MV-4-11 (cell line): ENCODE measurements around the gene ARPIN.
"Not testable (repeated sequence)": the region's sequence is repeated elsewhere in the genome, so short reads cannot be mapped to it uniquely, and the experiment has no call there.

ENCODE experiments used
- DNase-seq: peaks from one replicate; lab custom pipeline; 2025; lab: John Stamatoyannopoulos, UW

Gene ARPIN

DNA sequence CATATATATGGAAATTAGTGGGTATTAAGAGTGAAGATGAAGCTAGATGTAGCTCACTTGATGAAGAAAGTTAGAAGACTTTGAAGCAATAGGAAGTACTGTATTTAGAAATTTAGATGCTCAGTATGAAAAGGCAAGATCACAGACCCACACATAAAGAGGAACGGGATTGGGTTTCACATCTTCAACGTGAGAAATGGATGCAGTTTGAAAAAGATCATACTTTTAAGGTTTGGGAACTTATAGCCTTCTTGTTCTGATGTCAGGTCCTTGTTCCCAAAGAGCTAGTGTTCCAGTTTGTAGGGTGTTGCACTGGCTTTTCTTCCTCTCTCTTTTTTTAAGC, 35.7 kb downstream of the ARPIN start:
- DNase-seq, result peak; percentile 7

DNA sequence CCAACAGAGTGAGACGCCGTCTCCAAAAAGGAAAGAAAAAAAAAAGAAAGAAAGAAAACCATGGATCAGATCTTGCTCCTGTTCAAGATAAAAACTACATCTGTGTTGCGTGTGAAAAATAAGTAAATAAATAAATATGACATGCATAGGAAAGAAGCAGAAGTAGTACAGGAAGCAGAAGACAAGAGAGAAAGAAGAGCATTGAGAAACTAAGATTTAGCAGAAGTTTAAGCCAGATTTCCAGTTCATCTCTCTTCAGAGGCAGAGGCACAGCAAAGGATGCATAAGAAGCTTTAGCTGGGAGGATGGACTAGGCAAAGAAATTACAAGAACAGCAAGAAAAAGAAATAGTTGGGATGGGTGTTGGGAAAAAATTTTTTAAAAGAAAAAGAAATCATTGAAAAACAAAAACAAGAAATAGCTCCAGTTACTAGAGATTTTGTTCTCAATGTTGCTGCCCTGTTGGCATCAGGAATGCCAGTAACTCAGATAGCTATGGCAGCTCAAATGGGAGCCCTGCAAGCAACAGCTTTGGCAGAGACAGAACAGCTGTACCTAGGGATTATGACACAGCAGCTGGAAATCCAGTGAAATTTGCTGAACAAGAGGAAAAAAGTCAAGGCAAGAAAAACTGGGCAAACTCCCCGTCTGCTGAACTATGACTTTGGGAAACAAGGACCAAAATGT, 36.2 kb downstream of the ARPIN start:
- no peak for DNase-seq

DNA sequence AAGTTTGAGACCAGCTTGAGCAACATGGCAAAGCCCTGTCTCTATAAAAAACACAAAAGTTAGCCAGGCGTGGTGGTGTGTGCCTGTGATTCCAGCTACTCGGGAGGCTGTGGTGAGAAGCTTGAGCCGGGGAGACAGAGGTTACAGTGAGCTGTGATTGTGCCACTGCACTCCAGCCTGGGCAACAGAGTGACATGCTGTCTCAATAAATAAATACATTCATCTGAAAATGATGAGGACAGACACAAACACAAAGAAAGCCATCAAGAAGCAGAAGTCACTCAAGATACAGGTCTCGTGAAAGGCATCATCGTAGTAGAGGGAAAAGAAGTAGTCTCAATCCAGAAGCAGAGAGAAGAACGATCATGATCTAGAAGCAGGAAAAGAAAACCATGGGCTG, 37.0 kb downstream of the ARPIN start:
- DNase-seq, result no peak

DNA sequence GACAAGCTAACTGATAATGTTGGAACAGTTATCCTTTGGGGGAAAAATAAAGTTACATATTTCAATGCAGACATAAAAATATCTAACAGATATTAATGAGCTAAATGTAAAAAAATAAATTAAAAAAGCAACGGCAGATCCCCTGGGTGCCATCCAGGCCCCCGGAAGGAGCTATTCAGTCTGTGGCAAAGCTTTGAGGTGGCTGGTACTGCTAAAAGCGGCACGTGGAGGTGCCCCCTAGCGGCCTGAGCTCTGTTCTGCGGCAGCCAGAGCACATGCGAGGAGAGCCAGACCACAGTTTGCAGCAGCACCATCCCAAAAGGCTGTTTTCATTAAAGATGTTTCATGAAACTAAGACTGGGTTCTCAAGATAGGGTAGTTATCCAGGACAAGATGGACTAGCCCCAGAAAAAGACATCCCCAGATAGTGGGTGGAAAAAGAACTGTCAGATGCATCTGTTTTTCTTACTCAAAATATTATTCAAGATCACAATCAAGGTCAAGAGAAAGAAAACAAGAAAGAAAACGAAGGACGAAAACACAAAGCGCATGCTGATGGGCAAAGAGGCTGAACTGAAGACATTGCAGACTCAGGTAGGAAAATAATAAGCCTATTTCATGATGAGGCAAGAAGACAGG, 37.7 kb downstream of the ARPIN start:
- DNase-seq, result peak; percentile 71

DNA sequence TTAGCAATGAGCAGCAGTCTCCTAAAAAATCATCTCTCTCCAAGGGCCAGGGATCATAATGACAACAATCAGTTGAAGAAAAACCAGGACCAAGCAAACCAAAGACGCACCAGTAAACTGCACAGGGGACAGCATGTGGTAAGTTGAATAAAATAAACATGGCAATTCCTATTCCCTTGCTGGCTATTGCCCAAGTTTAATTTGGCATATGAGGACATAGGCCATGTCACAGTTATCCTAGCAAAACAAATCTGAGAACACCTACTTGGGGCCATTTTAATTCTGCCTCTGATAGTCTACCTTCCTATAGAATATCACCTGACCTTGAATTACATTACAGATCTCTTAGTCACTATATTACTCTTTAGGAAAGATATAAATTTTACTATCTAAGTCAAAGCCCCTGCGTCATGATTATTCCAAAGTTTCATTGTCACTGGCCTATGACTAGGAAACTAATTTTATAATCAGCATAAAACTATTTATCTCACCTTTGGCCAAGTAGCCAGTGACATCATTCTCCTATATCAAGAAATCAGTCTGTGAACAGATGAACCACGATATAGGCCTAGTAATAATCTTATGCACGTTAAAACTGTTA, 42.0 kb downstream of the ARPIN start:
- DNase-seq, result no peak

DNA sequence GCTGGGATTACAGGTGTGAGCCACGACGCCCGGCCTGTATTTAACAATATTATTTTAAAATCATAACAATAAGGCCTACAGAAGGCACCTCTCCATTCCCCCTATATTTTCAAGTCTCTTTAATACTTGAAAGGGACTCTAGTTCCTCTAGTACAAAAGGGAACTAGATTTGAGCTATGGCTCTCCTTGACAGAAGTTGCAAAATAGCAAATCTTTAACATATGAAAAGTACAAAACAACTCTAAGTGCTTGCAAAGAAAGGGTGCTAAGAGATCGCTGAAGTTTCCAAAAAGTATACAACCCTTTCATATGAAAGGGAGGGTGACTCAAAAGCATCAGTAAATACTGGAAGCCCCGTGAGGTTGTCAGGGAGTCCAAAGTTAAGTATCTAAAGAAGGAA, 42.7 kb downstream of the ARPIN start:
- DNase-seq, result peak; percentile 51

DNA sequence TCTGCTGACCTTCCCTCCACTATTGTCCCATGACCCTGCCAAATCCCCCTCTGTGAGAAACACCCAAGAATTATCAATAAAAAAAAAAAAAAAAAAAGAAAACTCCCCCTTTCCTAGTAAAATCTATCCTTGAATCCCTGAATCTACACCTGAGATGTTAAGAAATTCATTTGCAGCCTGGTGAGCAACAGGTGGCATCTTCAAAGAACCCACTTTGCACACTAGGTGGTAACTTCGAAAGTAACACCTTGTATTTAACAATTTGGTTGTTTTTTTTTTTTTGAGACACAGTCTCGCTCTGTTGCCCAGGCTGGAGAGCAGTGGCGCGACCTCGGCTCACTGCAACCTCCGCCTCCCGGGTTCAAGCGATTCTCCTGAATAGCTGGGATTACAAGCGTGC, 43.3 kb downstream of the ARPIN start:
- DNase-seq, result not testable (repeated sequence)

DNA sequence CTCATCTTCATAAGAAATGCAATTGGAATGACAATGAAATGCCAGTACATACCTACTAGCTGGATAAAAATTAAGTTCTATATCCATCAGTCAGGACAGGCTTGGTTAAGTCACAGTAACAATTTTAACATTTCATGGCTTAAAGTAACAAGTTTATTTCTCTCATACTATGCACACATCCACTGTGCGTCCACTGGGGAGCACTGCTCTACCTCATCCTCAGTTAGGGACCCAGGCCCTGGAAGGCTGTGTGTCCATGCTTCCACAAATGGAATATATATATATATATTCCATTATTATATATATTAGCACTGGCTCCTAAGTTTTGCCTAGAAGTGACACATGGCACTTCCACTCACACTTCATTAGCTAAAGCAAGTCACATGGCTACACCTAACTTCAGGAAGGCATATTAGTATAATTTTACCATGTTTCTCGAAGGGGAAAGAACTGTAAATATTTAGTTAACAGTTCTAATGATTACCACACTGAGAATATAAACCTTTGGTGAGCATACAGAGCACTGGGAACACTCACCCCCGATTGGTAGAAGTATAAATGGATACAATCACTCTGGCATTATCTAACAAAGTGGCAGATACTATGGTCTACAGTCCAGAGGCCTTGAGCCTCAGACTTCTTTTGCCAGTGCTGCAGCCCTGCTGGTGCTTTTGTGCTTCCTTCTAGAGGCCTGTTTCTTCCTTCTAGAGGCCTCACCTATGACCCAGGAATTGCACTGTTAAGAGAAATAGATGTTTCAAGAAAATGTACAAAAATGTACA, 47.6 kb downstream of the ARPIN start:
- no peak for DNase-seq

DNA sequence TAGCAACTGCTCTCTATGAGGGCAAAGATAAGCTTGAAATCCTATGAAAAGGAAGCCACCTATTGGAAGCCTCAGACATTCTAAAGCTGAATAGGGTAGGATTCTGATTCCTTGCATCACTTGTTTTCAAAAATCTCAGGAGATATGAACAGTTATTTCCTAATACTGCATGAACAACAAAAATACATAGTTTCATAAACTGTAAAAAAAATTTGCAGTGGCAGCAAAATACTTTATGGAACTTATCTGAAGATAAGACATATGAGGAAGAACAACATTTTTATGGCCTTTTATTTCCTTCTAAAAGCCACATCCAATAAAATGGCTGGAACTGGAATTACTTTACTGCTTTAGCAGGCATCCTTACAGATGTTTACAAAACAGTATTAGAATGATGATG, 48.8 kb downstream of the ARPIN start:
- DNase-seq, result no peak

DNA sequence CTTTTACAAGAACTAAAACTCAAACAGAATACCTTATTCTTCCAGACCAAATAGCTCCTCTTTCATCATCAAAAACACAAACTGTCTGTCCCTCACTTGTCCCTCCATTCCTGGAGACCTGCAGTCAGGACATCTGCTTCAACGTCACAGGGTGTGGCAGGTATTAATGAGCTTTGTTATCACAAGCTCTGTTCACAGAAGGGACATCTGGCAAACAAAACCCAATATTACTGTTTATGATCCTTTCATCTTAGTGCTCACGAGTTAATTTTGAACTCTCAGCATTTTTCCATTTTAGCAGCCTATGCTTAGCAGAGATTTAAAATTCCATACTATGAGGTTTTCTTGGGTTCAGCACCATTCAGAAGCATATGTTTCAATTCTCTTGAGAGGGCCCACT, 51.9 kb downstream of the ARPIN start:
- no peak for DNase-seq

DNA sequence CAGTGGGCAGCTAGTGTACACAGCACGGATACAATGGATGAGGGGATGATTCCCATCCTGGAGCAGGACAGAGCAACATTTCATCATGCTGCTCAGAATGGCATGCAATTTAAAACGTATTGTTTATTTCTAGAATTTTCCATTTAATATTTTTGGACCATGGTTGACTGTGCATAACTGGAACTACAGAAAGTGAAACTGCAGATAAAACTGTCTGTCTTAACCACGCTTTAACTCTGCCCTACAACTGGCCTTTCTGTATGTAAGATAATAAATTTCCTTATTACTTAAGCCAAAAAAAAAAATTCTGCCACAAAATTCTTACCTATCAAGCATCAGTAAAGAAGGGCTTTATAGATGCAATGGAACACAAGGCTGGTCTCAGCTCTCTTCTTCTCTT, 52.3 kb downstream of the ARPIN start:
- peak; percentile 22 for DNase-seq

DNA sequence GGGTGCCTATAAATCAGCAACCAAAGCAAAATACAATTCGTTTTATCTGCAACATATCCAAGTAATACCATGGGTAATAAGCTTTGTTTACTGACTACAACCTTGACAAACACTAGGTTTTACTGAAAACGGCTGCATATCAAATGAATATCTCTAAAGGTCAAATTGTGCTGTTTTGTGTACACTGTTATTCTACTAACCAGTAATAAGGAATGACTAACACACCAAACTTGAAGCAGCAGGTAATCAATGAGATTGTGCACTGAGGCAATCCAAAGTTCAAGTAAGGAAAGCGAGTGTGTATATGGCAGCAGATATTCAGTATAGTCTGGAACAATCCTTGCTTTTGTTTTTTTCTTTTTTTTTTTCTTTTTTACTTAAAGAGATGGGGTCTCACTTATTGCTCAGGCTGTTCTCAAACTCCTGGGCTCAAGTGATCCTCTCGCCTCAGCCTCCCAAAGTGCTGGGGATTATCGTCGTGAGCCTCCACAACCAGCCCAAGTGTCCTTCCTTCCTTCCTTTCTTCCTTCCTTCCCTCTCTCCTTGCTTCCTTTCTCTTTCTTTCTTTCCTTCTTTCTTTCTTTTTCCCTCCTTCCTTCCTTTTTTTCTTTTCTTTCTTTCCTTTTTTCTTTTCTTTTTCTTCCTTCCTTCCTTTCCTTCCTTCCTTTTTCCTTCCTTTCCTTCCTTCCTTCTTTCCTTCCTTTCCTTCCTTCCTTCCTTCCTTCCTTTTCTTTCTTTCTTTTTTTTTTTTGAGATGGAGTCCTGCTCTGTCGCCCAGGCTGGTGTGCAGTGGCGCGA, 53.9 kb downstream of the ARPIN start:
- no peak for DNase-seq

DNA sequence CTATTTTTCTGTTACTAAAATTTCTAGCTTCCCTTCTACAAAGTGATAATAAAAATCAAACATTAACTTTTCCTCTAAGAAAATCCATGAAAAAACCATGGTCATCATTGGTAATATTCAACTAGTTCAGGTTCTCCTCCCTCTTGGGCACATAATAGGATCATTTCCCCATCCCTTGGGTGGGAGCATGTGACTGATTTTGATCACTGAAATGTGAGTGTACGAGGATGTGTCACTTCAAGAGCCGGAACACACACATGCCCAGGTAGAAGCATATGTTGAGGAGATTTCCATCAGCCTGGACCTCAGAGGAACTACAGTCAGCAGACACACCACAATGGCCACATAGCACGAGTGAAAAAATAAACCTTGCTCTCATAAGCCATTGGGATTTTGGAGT, 55.1 kb downstream of the ARPIN start:
- DNase-seq, result no peak

DNA sequence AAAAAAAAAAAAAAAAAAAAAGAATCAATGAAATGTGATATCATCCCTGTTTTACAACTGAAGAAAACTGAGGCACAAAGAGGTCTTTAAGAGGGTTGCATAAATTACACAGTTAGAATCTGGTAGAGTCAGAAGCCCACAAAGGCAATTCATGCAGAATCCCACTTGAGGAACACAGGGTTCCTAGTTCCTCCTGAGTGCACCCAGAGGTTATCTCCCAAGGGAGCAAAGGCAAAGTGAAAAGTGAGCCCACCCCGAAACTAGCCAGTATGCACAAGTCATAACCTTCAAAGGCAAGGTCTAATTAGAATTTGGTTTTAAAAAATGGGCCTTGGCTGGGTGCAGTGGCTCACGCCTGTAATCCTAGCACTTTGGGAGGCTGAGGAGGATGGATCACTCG, 56.8 kb downstream of the ARPIN start:
- no peak for DNase-seq

DNA sequence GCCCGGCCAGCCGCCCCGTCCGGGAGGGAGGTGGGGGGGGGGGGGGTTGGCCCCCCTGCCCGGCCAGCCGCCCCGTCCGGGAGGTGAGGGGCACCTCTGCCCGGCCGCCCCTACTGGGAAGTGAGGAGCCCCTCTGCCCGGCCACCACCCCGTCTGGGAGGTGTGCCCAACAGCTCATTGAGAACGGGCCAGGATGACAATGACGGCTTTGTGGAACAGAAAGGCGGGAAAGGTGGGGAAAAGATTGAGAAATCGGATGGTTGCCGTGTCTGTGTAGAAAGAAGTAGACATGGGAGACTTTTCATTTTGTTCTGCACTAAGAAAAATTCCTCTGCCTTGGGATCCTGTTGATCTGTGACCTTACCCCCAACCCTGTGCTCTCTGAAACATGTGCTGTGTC, 57.9 kb downstream of the ARPIN start:
- not testable (repeated sequence) for DNase-seq

DNA sequence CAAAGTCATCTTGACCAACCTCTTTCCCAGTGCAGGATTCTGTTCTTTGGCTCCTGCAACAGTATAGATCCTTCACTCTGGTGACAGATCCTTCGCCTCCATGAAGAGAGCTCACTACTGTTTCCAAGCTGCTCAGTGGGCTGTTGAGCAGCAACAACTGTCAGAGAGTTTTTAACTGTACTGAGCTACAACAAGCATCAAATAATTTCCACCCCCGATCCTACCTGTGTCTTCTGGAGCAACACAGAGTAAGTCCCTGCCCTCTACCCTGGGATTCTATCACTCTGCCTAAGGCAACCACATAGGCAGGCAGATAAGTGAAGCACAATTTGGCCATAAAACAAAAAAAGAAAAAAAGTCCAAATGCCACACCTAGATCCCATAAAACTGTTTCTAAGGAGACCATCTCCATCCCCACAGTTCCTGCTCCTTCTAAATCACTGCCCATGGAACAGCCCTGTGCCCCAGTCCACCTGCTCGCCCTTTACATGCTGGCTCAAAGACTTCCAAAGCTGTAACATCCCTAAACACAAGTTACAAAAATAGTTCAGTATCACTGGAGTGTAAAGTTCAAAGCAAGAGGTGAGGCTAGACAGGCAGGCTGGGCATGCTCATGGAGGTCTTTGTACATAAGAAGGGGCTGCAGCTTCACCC, 60.3 kb downstream of the ARPIN start:
- no peak for DNase-seq

DNA sequence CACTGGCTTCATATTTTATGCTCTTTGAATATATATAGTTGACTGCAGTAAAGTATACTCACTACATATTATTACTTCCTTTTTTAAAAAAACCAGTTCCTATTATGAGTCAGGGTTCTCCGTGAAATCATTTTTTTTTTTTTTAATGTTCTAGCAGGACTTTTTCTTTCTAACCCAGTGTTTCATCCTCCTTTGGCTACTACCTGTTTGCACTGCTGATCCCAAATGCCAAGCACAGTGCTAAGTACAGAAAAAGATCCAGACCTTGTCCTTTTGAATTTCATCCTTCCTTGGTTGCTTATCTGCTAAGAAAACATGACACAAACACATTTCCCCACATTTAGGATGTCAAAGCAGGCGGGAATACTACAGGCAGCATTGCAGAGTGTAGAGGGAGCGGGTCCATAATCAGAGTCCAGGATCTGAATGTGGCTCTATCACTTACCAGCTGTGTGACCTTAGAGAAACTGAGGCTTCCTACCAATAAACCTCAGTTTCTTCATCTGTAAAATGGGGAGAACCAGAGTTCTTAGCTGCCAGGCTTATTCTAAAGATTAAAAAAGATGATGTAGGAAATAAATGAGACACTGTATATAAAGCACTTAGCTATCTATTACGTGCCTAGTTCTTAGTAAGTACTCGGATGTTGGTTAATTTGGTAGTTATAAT, 60.9 kb downstream of the ARPIN start:
- peak; percentile 76 for DNase-seq

DNA sequence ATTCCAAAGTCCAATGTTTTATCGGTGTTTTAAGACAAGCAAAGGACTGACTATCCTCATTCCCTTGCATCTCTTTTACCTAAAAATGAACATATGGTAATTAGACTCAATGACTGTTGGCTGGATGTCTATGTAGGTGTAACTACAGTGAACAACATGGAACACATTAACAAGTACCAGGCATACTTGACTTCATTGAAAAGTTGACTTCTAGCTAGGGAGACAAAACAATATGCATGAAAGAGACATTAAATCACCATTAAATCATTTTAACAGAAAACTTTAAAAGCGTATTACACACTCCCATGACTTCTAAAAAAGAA, 63.8 kb downstream of the ARPIN start:
- DNase-seq, result no peak

DNA sequence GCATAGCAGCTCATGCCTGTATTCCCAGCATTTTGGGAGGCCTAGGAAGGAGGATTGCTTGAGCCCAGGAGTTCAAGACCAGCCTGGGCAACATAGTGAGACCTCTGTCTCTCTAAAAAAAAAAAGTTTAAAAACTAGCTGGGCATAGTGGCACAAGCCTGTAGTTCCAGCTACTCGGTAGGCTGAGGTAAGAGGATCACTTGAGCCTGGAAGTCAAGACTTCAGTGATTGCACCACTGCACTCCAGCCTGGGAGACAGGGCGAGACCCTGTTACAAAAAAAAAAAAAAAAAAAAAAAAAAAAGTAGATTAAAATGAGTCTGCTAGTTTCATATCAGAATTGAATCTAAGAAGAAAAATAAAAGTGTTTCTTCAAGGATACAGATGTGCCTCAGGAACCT, 65.7 kb downstream of the ARPIN start:
- DNase-seq, result no peak

DNA sequence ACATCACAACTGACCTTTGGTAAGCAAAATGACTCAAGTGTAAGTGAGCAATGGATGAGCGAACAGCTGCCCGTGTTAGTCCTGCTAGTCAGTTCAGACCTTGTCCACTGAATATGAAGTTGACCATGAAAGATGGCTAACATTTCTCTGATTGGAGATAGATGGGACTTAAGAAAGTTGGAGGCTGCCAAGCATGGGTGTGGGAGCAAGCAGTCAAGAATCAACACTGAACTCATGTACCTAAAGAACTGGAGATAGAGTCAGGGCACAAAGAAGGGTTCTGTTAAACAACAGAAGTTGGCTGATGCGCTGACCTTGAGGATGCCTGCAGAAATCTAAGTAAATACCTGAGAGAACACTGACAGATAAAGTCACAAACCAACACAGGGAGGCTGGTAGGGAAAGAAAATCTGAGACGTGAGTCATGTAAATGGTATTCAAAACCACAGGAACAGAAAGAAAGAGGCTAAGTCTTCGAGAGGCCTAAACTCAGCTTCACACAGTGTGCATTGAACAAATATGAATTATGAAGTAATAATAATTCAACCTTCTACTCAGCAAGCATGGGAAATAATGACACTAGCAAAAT, 67.4 kb downstream of the ARPIN start:
- DNase-seq, result peak; percentile 63
